GM12873 (cell line): ENCODE measurements around the gene GALM.

Experiments
- TF ChIP-seq, protein P1 (sequence below): IDR thresholded peaks from 2 replicates; pipeline ENCODE4 v1.5.1; 2012; ENCODE audit warnings: low read depth, mild to moderate bottlenecking, moderate library complexity, low read length, control low read depth; ENCODE audit not compliant: insufficient read depth; ENCODE audit errors: missing control alignments

Gene GALM

DNA sequence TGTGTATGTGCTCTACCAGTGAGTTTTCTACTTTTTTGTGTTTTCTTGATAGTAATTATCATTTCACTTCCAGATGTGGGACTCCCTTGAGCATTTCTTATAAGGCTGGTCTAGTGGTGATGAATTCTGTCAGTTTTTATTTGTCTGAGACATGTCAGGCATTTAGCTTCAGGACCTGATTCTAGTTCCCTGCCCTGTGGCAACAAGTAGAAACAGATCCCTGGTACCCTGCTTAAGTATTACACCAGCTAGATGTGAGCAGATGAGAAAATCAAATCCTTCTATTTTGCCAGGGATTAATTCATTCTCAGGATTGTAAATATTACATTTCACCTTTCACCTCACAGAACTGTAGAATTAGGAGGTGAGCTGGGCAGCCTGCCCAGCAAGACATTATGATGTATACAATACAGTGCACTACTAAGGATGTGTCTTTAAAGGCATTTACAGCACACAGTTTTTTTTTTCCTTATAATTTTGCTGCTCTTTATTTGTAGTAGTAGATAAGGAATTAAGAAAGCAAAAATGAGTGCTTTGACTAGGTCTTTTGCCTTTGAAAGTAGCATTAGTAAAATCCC lies 35.1 kb downstream of the GALM start:
- TF ChIP-seq, protein P1, sequence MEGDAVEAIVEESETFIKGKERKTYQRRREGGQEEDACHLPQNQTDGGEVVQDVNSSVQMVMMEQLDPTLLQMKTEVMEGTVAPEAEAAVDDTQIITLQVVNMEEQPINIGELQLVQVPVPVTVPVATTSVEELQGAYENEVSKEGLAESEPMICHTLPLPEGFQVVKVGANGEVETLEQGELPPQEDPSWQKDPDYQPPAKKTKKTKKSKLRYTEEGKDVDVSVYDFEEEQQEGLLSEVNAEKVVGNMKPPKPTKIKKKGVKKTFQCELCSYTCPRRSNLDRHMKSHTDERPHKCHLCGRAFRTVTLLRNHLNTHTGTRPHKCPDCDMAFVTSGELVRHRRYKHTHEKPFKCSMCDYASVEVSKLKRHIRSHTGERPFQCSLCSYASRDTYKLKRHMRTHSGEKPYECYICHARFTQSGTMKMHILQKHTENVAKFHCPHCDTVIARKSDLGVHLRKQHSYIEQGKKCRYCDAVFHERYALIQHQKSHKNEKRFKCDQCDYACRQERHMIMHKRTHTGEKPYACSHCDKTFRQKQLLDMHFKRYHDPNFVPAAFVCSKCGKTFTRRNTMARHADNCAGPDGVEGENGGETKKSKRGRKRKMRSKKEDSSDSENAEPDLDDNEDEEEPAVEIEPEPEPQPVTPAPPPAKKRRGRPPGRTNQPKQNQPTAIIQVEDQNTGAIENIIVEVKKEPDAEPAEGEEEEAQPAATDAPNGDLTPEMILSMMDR: no peak

DNA sequence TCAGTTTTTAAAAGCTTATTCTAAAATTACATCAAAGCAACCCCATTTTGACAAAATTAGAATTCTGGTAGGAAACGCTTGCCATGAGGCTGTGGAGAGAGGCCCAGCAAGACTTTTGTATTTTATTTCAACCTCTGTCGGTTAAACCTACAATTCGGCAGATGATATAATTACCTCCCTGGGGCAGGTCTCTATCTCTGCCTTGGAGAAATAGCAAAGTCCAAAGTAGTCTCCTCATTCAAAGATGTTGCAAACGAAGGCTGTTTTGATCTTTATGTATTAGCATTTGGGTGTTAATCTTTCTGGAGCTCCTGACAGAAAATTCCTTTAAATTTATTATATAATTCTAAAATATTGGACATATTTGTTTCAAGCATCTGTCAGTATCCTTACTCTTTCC lies 35.6 kb downstream of the GALM start:
- TF ChIP-seq, protein P1: no peak

DNA sequence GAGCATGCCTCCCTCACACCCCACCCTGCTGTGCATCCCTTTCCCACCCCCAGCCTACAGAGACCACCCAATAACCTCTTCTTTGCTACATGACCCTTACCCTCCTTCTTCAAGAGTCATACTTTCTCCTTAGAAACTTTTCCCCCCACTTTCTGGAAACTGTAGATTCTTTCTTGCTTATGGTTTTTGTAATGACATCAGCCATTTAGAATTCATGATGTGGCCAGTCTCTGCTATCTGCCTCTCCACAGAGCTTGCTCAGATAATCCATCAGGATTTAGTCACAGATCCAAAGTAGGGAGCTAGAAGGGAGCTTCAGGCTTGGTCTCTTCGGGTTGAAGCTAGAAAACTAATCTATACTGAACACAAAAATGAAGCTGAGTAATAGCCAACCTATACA lies 36.5 kb downstream of the GALM start:
- TF ChIP-seq, protein P1: no peak

DNA sequence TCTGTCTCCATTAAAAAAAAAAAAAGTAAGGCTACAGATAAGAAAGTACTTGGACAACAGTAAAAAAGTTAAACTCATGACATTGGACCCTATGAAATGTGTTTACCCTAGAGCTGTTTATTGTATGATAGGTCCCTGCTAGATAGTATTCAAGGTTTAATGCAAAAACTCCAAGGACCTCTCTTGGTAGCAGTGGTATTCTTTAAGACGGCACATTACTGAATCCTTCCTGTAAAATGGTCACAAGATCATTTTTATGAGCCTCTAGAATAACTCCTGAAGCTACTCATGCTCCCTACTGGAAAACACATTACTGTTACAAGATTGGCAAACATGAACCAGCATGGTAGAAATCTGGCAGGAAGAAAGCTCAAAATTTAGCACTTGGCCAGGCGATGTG lies 38.8 kb downstream of the GALM start:
- TF ChIP-seq, protein P1: no peak

DNA sequence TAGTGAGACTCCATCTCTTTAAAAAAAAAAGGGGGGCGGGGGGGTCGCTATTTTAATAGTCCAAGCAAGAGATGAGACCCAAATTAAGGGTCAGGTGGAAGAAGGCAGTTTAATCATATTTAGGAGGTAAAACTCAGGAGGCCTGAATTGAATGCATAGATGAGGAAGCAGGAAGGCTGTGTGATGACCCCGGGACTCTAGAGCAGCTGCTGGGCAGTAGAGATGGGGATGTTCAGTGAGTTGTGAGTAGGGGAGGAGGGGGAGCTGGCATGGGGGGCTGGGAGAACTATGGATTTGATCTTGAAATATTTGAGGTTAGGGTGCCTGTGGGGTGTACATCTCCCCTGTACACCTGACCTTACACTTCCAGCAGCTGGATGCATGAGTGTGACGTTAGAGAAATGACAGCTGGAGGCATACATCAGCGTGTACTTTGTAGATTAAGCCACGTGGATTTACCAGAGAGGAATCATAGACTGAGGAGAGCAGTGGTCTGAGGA lies 41.0 kb downstream of the GALM start:
- TF ChIP-seq, protein P1: no peak

DNA sequence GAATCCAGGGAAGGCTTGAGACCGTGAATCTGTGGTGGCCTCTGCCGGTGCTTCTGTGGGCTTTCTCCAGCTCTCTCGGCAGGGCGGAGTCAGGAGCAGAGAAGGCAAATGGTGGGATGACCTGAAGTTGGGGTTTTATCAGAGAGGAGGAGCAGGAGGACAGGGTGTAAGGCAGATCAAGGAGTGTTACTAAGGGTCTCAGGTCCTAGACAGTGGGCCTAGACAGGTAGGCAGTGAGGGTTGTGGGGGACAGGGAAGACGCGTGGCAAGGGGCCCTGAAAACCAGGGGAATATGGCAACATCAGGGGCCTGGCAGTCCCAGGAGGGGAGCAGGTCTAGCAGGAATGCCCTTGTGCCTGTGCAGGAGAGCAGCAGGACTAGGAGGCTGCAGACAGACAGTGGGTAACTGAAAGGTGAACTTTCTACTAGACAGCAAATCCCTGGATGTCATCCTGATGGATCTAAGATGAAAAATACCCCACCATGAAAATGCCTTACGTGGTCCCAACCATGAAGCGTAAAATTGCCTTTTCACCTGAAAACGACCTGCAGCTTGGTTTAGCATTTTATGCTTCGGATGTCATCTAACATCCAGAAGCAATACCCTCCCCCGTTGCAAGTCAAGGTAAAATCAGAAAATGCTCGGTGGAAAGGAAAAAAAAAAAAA lies 43.1 kb downstream of the GALM start:
- TF ChIP-seq, protein P1: no peak

DNA sequence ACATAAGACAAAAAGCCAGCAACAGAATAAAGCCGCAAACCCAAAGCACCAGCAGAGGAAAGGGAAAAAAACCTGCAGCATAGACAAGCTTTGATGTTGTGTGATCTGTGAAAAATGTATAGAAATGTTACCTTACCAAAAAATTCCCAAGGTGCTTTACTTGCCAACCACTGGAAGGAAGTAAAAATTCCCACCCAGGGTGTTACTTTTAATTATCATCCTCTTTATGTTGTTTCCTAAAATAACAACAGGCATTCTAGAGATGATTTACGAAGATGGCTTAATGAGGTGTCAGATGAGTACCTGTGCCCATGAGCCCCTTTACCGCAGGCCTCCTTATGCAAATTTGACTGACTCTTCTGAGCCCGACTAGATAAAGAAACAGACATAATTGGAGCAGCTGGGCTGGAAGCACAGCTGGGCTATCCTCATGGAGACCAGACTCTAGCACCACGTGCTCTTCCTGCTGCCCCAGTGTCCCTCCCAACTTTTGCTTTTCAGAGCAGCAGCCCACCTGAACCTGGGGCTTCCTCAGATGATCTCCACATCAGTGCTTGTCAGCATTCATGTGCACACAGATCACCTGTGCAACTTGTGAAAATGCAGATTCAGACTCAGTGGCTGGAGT lies 43.8 kb downstream of the GALM start:
- TF ChIP-seq, protein P1: no peak
